Activated B cell treated with CpG ODN at 0.5 μM for 24 hours (primary cell): ENCODE results near the gene ATF7IP2. TPM values are rescaled to one million over a fixed set of nuclear protein-coding genes. Genes with fewer than 3 reads are reported as not detected.

Source experiments
- ATAC-seq: fragments of 200-7000 bp; cut with Tn5 transposase; one replicate; pipeline ENCODE4 v1.10.0; 2021; ENCODE audit warnings: low read depth, mild to moderate bottlenecking, moderate library complexity
- CTCF ChIA-PET: fragments of 350-600 bp; sonication (Branson Sonifier 250); formaldehyde crosslinking; loops from one replicate; lab custom pipeline; 2021; ENCODE audit warnings: antibody characterized with exemption; lab: Charles Lee
- POLR2A ChIA-PET: fragments of 350-600 bp; sonication (Branson Sonifier 250); formaldehyde crosslinking; loops from one replicate; lab custom pipeline; 2021; ENCODE audit warnings: antibody characterized with exemption; lab: Charles Lee
- DNase-seq: peaks from one replicate; pipeline ENCODE4 v3.0.0; 2022
- H3K27ac Mint-ChIP-seq: one replicate; pipeline ENCODE4 v1.8.0; 2020; ENCODE audit warnings: mixed read lengths
- H3K27me3 Mint-ChIP-seq: one replicate; pipeline ENCODE4 v1.8.0; 2021; ENCODE audit warnings: mixed read lengths
- H3K36me3 Mint-ChIP-seq: one replicate; pipeline ENCODE4 v1.8.0; 2021; ENCODE audit warnings: low read depth, mixed read lengths
- H3K4me1 Mint-ChIP-seq: one replicate; pipeline ENCODE4 v1.8.0; 2021; ENCODE audit warnings: mixed read lengths
- H3K4me3 Mint-ChIP-seq: one replicate; pipeline ENCODE4 v1.8.0; 2020; ENCODE audit warnings: mild to moderate bottlenecking, mixed read lengths
- H3K9me3 Mint-ChIP-seq: one replicate; pipeline ENCODE4 v1.8.0; 2020; ENCODE audit warnings: mixed read lengths
- CTCF ChIP-seq: fragments of 200-600 bp; IDR thresholded peaks from one replicate; pipeline ENCODE4 v1.8.0; 2022; ENCODE audit warnings: antibody characterized with exemption, mild to moderate bottlenecking
- intact Hi-C: fragments of 100-400 bp; cut with micrococcal nuclease; formaldehyde crosslinking; loops from one replicate; pipeline ENCODE4 v1.15.1; 2024
- total RNA-seq: library from RNA; stranded (reverse); gene quantifications from 2 replicates; pipeline ENCODE4 v1.2.3, GENCODE V29; 2022

Gene ATF7IP2
- total RNA-seq, 1 donor from 2014 or later, result 55.9 TPM

GRCh38 chr16:10525214-10525825 lies 139.5 kb downstream of the ATF7IP2 start:
- TF ChIP-seq CTCF, result no peak
- H3K9me3 Mint-ChIP-seq, result no peaks in the 10 kb centered on the region

GRCh38 chr16:10526962-10527361 lies 141.1 kb downstream of the ATF7IP2 start:
- Mint-ChIP-seq H3K4me1 (peaks cover 1% of the 10 kb centered on the region), H3K36me3 (no peaks in the 10 kb centered on the region), H3K9me3 (no peaks in the 10 kb centered on the region), H3K27me3 (no peaks in the 10 kb centered on the region), H3K27ac (no peak overlapping the region), H3K4me3 (no peak overlapping the region)
- no peak for DNase-seq
- intact Hi-C loops, result loop anchor here (10.0 kb wide), 1 partner anchor 68 kb away; no protein-coding TSS in a partner anchor
- ChIA-PET CTCF (interaction anchor here (1.3 kb wide), 1 partner anchor 209 kb away, joined by 4 read pairs; no protein-coding TSS in a partner anchor), POLR2A (interaction anchor here (0.7 kb wide), 1 partner anchor 1779 kb away, joined by 3 read pairs; no protein-coding TSS in a partner anchor)
- ATAC-seq, result no peak
- TF ChIP-seq CTCF, result no peak

More at GRCh38 chr16:10525214-10525825, 139.5 kb downstream of the ATF7IP2 start:
- no peaks in the 10 kb centered on the region for H3K36me3 Mint-ChIP-seq
- H3K4me1 Mint-ChIP-seq, result peaks cover 4% of the 10 kb centered on the region
- ChIA-PET POLR2A (interaction anchor here (0.7 kb wide), 1 partner anchor 45 kb away, joined by 3 read pairs; no protein-coding TSS in a partner anchor), CTCF (no interaction called here)
- no peak overlapping the region for H3K27ac Mint-ChIP-seq
- DNase-seq (no peak), ATAC-seq (no peak)
- no peak overlapping the region for H3K4me3 Mint-ChIP-seq
- intact Hi-C loops, result loop anchor here (10.0 kb wide), 1 partner anchor 69 kb away; no protein-coding TSS in a partner anchor
- H3K27me3 Mint-ChIP-seq, result no peaks in the 10 kb centered on the region

- no peaks in the 10 kb centered on the region for H3K4me1 Mint-ChIP-seq
- no peak overlapping the region for H3K4me3 Mint-ChIP-seq
- TF ChIP-seq CTCF, result no peak
- intact Hi-C loops, result loop anchor here (10.0 kb wide), 1 partner anchor 66 kb away; no protein-coding TSS in a partner anchor
- DNase-seq (no peak), ATAC-seq (no peak)
- no peaks in the 10 kb centered on the region for H3K27me3 Mint-ChIP-seq
- no peaks in the 10 kb centered on the region for H3K9me3 Mint-ChIP-seq
- POLR2A ChIA-PET, result no interaction called here
- CTCF ChIA-PET, result no interaction called here
- H3K36me3 Mint-ChIP-seq, result no peaks in the 10 kb centered on the region
- no peak overlapping the region for H3K27ac Mint-ChIP-seq
These were observed 142.8 kb downstream of the ATF7IP2 start for GRCh38 chr16:10528635-10529034.

- Mint-ChIP-seq H3K27me3 (no peaks in the 10 kb centered on the region), H3K4me3 (no peak overlapping the region), H3K36me3 (no peaks in the 10 kb centered on the region), H3K27ac (no peak overlapping the region), H3K4me1 (no peaks in the 10 kb centered on the region), H3K9me3 (no peaks in the 10 kb centered on the region)
- TF ChIP-seq CTCF, result no peak
- intact Hi-C loops, result loop anchor here (10.0 kb wide), 1 partner anchor 65 kb away; no protein-coding TSS in a partner anchor
- DNase-seq (no peak), ATAC-seq (no peak)
- POLR2A ChIA-PET, result interaction anchor here (0.6 to 0.7 kb wide), 3 partner anchors 210 to 908 kb away, joined by 3 to 5 read pairs (median 3); no protein-coding TSS in a partner anchor
- CTCF ChIA-PET, result interaction anchor here (1.0 kb wide), 1 partner anchor 15 kb away, joined by 3 read pairs; no protein-coding TSS in a partner anchor
These were observed 144.2 kb downstream of the ATF7IP2 start for GRCh38 chr16:10529895-10530669.

- H3K4me3 Mint-ChIP-seq, result no peak overlapping the region
- no peaks in the 10 kb centered on the region for H3K9me3 Mint-ChIP-seq
- H3K4me1 Mint-ChIP-seq, result no peaks in the 10 kb centered on the region
- H3K36me3 Mint-ChIP-seq, result no peaks in the 10 kb centered on the region
- no peaks in the 10 kb centered on the region for H3K27me3 Mint-ChIP-seq
- H3K27ac Mint-ChIP-seq, result no peak overlapping the region
- TF ChIP-seq CTCF, result no peak
- POLR2A ChIA-PET, result no interaction called here
- CTCF ChIA-PET, result interaction anchor here (1.0 kb wide), 1 partner anchor 16 kb away, joined by 3 read pairs; no protein-coding TSS in a partner anchor
- intact Hi-C loops, result no loop called here
- ATAC-seq, result no peak
- no peak for DNase-seq
These were observed 144.8 kb downstream of the ATF7IP2 start for GRCh38 chr16:10530685-10531084.
